HG02884 (cell line): Measurements from ENCODE around the gene JMJD6.
"Not testable (repeated sequence)": the region's sequence is repeated elsewhere in the genome, so short reads cannot be mapped to it uniquely, and the experiment has no call there.

Experiments used
- ATAC-seq: cut with Tn5 transposase; IDR thresholded peaks from one replicate; pipeline ENCODE4 v1.9.1; 2021; ENCODE audit warnings: mild to moderate bottlenecking, moderate library complexity; ENCODE audit not compliant: unreplicated experiment

The JMJD6 gene

GRCh38 chr17:76700617-76701470 is 25.6 kb downstream of the JMJD6 start:
- no peak for ATAC-seq

- ATAC-seq: no peak
Observed at GRCh38 chr17:76700270-76700616, 26.2 kb downstream of the JMJD6 start.

GRCh38 chr17:76698466-76698977 is 27.9 kb downstream of the JMJD6 start:
- not testable (repeated sequence) for ATAC-seq

GRCh38 chr17:76697702-76698465 is 28.5 kb downstream of the JMJD6 start:
- ATAC-seq: no peak

- no peak for ATAC-seq
Observed at GRCh38 chr17:76696763-76697701, 29.4 kb downstream of the JMJD6 start.

GRCh38 chr17:76695059-76695831 is 31.2 kb downstream of the JMJD6 start:
- no peak for ATAC-seq

- ATAC-seq: no peak
Observed at GRCh38 chr17:76691379-76692191, 34.8 kb downstream of the JMJD6 start.

- ATAC-seq: no peak
Observed at GRCh38 chr17:76690596-76691280, 35.7 kb downstream of the JMJD6 start.

GRCh38 chr17:76689859-76690258 is 36.5 kb downstream of the JMJD6 start:
- no peak for ATAC-seq

- no peak for ATAC-seq
Observed at GRCh38 chr17:76688165-76688622, 38.2 kb downstream of the JMJD6 start.

- ATAC-seq: no peak
Observed at GRCh38 chr17:76687298-76688164, 38.9 kb downstream of the JMJD6 start.

GRCh38 chr17:76686538-76687297 is 39.7 kb downstream of the JMJD6 start:
- no peak for ATAC-seq

- no peak for ATAC-seq
Observed at GRCh38 chr17:76685846-76686245, 40.6 kb downstream of the JMJD6 start.

- no peak for ATAC-seq
Observed at GRCh38 chr17:76685366-76685765, 41.0 kb downstream of the JMJD6 start.

- ATAC-seq: no peak
Observed at GRCh38 chr17:76684756-76685155, 41.6 kb downstream of the JMJD6 start.

- no peak for ATAC-seq
Observed at GRCh38 chr17:76683921-76684745, 42.3 kb downstream of the JMJD6 start.
